KBM-7 (cell line): ENCODE results near the gene PPFIA2.

Experiments
- DNase-seq: peaks from one replicate; pipeline ENCODE4 v3.0.0-alpha.2; 2015
- in situ Hi-C: fragments of 300-500 bp; cut with MboI; formaldehyde crosslinking; loops from 2 replicates; pipeline ENCODE4 v1.14.3; 2020; ENCODE audit warnings: low sequenced_read_pairs, low pct_unique_long_range_greater_than_20kb, mixed read lengths

The PPFIA2 gene

GRCh38 chr12:81314903-81315531, 444.1 kb downstream of the PPFIA2 start:
- in situ Hi-C loops = no loop called here
- no peak for DNase-seq

GRCh38 chr12:81303935-81304334, 455.2 kb downstream of the PPFIA2 start:
- in situ Hi-C loops = no loop called here
- DNase-seq = no peak

- in situ Hi-C loops = no loop called here
These were observed 458.7 kb downstream of the PPFIA2 start for GRCh38 chr12:81300454-81300853.

GRCh38 chr12:81297601-81298000, 461.5 kb downstream of the PPFIA2 start:
- no peak for DNase-seq
- in situ Hi-C loops = no loop called here

More at GRCh38 chr12:81300454-81300853, 458.7 kb downstream of the PPFIA2 start:
- DNase-seq = no peak

- in situ Hi-C loops = no loop called here
- no peak for DNase-seq
These were observed 462.4 kb downstream of the PPFIA2 start for GRCh38 chr12:81296556-81297305.

GRCh38 chr12:81295251-81295650, 463.9 kb downstream of the PPFIA2 start:
- no peak for DNase-seq
- in situ Hi-C loops = no loop called here

- in situ Hi-C loops = no loop called here
- DNase-seq = no peak
These were observed 464.6 kb downstream of the PPFIA2 start for GRCh38 chr12:81294325-81295190.

GRCh38 chr12:81288651-81289050, 470.5 kb downstream of the PPFIA2 start:
- no peak for DNase-seq
- in situ Hi-C loops = no loop called here

GRCh38 chr12:81284137-81284536, 475.0 kb downstream of the PPFIA2 start:
- in situ Hi-C loops = no loop called here
- DNase-seq = no peak

GRCh38 chr12:81274637-81275529, 484.3 kb downstream of the PPFIA2 start:
- DNase-seq = no peak
- in situ Hi-C loops = no loop called here

GRCh38 chr12:81270385-81270784, 488.8 kb downstream of the PPFIA2 start:
- DNase-seq = no peak
- in situ Hi-C loops = no loop called here

GRCh38 chr12:81263072-81263471, 496.1 kb downstream of the PPFIA2 start:
- DNase-seq = no peak
- in situ Hi-C loops = no loop called here

GRCh38 chr12:81261508-81262207, 497.5 kb downstream of the PPFIA2 start:
- no peak for DNase-seq
- in situ Hi-C loops = no loop called here

GRCh38 chr12:81259360-81259759, 499.8 kb downstream of the PPFIA2 start:
- in situ Hi-C loops = no loop called here

GRCh38 chr12:81257947-81258551, 501.1 kb downstream of the PPFIA2 start:
- in situ Hi-C loops = no loop called here
- peak; percentile 53 for DNase-seq

More at GRCh38 chr12:81259360-81259759, 499.8 kb downstream of the PPFIA2 start:
- DNase-seq = no peak

GRCh38 chr12:81255947-81256346, 503.2 kb downstream of the PPFIA2 start:
- DNase-seq = no peak
- in situ Hi-C loops = no loop called here

- DNase-seq = no peak
- in situ Hi-C loops = no loop called here
These were observed 503.7 kb downstream of the PPFIA2 start for GRCh38 chr12:81255456-81255855.

GRCh38 chr12:81253360-81253759, 505.8 kb downstream of the PPFIA2 start:
- in situ Hi-C loops = no loop called here

More at GRCh38 chr12:81253360-81253759, 505.8 kb downstream of the PPFIA2 start:
- no peak for DNase-seq
